Measurements from ENCODE around the gene CALHM5.

CALHM5 gene

DNA sequence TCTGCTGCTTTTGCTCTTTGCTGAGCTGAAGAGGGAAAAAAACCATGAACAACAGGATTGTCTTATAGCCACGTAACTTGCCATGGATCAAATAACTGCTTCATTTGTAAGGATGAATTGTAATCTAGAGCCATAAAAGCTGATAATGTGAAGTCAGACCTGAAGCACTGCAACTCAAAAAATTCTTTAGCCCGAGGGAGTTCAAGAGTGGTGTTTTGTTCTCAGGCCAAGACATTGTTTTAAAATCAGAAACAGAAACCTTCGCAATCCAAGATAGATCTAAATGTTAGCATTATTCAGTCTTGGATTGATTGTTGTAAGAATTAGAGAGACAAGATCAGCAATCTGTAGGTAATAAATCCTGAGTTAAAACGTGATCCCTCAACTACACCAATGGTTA, 34.2 kb downstream of the CALHM5 start, which contains the start of gene TRAPPC3L:
Gene TRAPPC3L, minus strand, starts transcription at position 34 of the 400 bp plus-strand sequence. CDS start 170 bp downstream, outside the sequence.
- no peak for DNase-seq (ENCODE audit: low read depth in 3 of 3, low spot score in 1 of 3)

DNA sequence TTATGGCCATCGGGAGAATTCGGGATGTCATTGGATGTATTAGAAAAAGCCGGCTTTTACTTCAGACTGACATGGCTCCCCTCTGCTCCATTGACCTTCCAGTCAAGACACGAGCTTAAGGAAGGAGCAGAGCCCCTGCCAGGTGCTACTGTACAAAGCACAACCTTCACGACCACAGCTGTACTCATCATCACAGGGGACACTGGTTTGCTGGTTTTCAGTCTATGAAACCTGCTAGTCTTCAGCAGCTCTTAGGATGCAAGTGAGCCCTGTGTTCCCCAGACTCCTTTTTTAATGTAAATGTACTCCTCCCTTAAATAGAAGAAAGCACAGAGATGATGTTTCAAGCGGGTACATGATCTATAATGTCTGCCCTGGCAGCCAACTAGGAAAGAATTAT, 35.9 kb downstream of the CALHM5 start:
- no peak for DNase-seq (ENCODE audit: low read depth in 3 of 3, low spot score in 1 of 3)

DNA sequence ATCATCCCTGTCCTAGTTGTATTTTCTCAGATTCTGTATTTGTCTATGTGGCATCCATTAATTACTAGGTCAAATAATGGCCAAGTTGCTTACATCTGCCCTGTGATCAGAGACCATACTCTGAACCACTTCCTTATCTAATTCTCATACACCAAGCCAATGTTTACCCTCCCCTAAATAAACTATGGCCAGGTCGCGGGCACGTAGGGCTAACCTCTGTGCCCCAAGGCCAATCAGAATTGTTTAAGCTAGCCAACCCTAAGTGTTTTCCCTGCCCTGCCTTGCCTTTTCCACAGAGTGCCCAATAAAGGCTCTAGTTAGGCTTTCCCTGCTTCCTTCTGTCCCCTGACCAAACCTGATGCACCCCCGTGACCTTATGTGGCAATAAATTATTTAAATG, 39.4 kb downstream of the CALHM5 start:
- DNase-seq (ENCODE audit: low read depth in 3 of 3, low spot score in 1 of 3): no peak

DNA sequence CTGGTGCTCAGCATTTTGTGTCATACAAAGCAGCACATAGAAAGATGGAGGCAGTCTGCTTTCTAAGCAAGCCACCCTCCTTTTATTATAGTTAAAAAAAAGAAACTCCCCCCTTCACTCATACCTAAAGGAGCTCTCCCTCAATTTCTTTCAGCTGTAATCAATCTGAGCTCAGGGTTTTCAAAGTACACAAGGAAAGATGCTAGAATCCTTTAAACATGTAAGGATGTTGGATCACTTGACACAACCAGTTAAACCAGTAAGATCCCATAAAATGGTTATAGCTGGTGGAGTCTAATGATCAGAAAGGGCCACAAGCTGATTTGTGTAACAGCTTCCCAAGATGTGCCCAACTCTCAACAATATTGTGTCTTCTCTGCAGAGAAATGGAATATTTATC, 42.0 kb downstream of the CALHM5 start, which contains the start of gene CALHM4:
Gene CALHM4, plus strand, starts transcription at position 301 of the 400 bp plus-strand sequence. Its CDS starts 43 bp downstream, at position 344.
- DNase-seq (ENCODE audit: low read depth in 3 of 3, low spot score in 1 of 3): no peak

DNA sequence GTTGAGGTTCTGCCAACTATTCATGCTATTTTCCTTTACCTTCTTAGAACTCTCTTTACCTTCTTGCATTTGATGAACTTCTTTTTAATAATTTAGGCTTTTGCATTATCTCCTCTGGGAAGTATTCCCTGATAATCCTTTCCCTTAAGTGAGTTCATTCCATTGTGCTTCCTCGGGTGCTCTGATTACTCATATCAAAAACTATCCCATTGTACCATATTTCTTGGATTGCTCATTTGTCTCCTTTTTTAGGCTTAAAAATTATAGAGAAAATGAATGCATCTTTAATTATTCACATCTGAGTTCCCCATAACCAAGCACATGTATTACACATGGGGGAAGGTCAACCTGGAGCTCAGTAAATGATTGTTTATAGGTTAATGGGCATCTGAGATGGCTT, 44.6 kb downstream of the CALHM5 start:
- no peak for DNase-seq (ENCODE audit: low read depth in 3 of 3, low spot score in 1 of 3)

DNA sequence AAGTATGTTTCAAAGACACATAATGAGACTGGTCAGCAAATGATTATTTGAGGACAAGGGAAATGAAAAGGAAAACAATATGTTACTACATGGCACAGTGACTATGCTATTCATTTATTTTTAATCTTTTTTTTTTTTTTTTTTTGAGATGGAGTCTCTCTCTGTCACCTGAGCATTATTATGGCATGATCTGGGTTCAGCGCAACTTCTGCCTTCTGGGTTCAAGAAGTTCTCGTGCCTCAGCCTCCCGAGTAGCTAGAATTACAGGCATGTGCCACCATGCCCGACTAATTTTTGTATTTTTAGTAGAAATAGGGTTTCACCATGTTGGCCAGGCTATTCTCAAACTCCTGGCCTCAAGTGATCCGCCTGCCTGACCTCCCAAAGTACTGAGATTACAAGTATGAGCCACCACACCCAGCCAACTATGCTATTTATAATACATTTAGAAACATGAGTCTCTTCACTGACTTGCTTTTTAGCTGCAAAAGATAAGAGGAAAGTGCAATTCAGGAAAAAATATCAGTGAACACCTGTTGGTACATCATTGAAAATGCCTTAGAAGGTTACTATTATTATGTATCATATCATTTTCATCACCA, 45.5 kb downstream of the CALHM5 start:
- DNase-seq (ENCODE audit: low read depth in 3 of 3, low spot score in 1 of 3): no peak

DNA sequence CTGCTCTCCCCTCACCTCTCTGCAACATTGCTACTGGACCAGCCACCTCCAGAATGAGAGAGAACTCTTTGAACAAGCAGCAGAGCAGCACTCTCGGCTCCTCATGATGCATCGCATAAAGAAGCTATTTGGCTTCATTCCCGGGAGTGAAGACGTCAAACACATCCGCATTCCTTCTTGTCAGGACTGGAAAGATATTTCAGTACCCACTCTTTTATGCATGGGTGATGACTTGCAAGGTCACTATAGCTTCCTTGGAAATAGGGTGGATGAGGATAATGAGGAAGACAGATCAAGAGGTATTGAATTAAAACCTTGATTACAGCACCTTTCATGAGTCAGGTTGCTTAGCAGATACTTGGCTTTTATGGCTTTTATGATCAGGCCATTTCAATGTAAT, 46.5 kb downstream of the CALHM5 start:
- DNase-seq (ENCODE audit: low read depth in 3 of 3, low spot score in 1 of 3): no peak

DNA sequence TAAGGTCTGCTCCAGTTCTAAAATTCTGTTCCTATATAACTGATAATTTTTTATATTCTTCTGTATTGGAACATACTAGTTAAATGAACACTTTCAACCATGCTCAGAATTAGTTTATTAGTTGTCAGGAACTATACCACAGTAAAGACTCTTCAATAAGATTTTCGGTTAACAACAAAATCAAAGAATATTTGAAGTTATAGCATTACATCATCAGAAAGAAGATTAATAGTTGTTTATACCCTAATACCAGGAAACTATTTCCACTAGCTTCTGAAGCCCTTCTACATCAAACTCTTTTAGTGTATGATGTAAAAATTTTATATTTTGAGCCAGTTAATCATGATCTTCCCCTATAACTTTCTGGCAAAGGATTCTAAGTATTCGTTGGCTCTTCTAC, 48.7 kb downstream of the CALHM5 start:
- no peak for DNase-seq (ENCODE audit: low read depth in 3 of 3, low spot score in 1 of 3)

DNA sequence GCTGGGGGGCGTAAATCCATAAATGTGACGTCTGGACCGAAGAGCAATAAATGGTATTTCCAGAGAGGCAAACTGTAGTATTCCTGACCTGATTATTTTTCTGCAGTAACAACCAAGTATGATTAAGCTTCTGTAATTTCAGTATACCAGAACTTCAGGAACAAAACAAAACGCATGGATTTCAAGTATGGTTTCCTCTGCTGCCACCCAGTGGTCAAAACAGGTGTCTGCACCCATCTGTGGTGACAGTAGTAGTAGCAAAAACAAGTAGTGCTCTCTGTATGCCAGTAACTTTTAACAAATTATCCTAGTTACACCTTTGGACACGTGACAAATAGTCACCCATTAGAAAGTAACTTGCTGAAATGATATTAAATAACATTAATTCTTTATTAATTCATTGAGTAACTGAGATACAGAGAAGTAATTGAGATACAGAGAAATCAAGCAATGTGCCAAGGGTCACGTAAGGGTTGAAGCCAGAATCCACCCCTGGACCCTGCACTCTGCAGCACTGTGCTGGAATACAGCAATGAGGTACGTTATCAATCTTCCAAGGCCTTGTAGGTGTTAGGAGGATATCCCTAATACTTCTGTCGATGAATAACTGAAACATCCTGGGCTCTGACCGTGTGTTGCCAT, 50.1 kb downstream of the CALHM5 start:
- peak in 2 of 3 donors; percentile 14 to 43 for DNase-seq (ENCODE audit: low read depth in 3 of 3, low spot score in 1 of 3)

DNA sequence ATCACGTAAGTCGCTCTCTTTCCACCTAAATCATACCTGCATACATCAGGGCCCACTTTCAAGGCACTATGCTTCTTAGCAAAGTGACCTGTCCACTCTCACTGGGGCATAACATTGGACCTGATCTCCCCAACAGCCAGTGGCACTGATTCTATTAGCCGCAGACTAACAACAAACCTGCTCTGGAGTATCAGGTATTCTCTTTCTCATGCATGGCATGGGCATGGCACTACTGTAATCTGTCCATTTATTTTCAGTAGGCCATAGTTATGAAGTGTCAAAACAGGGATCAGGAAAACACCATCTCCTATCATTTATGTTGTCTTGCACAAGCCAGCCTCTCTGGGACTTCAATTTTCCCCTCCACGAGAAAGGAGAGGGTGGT, 50.6 kb downstream of the CALHM5 start:
- DNase-seq (ENCODE audit: low read depth in 3 of 3, low spot score in 1 of 3): no peak

DNA sequence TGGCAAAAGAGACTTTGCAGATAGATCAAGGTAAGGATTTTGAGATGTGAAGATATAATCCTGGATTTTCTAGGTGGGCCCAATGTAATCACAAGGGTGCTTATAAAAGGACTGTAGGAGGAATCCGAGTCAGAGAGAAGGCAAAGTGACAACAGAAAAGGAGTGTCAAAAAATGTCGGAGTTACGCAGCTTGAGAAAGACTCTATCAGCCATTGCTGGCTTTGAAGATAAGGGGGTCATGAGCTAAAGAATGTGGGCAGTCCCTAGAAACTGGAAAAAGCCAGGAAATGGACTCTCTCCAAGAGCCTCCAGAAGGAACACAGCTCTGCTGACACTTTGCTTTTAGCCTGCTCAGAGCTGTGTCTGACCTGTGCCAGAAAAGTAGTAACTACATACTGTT, 51.2 kb downstream of the CALHM5 start:
- no peak for DNase-seq (ENCODE audit: low read depth in 3 of 3, low spot score in 1 of 3)

DNA sequence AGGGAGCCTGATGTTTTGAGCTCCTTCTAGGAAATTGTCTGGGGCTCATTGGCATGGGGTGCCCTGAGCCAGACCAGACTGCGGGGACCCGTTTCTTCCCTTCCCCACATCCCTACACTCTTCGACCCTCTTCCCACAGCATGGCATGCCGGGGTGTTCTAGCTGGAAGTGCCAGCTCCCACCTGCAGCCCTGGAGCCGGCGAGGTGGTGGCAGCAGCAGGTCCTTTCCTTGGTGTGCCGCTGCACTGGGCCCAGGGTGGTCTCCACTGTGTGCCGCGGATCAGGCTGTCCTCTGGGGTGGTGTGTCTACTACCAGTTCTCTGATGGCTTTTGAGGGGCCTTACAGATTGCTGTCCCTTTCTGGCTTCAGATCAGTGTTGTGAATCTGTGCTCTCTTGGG, 52.4 kb downstream of the CALHM5 start:
- no peak for DNase-seq (ENCODE audit: low read depth in 3 of 3, low spot score in 1 of 3)

DNA sequence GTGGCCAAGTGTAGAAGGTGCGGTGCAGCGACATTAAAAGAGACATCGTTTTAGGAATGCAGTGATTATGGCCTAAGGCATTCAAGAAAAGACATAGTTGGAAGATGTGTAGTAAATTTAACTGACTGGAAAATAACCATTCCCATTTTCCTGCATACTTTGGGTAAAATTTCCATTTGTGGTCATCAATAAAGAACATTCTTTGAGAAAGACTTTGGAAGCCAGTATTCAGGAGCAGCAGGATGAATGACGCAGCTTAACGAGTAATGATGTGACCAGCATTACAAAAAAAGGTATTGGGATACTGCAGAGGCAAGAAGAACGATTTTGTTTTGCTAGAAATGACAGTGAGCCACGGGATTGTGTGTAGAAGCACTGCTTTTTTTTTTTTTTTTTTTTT, 52.9 kb downstream of the CALHM5 start:
- DNase-seq (ENCODE audit: low read depth in 3 of 3, low spot score in 1 of 3): no peak

DNA sequence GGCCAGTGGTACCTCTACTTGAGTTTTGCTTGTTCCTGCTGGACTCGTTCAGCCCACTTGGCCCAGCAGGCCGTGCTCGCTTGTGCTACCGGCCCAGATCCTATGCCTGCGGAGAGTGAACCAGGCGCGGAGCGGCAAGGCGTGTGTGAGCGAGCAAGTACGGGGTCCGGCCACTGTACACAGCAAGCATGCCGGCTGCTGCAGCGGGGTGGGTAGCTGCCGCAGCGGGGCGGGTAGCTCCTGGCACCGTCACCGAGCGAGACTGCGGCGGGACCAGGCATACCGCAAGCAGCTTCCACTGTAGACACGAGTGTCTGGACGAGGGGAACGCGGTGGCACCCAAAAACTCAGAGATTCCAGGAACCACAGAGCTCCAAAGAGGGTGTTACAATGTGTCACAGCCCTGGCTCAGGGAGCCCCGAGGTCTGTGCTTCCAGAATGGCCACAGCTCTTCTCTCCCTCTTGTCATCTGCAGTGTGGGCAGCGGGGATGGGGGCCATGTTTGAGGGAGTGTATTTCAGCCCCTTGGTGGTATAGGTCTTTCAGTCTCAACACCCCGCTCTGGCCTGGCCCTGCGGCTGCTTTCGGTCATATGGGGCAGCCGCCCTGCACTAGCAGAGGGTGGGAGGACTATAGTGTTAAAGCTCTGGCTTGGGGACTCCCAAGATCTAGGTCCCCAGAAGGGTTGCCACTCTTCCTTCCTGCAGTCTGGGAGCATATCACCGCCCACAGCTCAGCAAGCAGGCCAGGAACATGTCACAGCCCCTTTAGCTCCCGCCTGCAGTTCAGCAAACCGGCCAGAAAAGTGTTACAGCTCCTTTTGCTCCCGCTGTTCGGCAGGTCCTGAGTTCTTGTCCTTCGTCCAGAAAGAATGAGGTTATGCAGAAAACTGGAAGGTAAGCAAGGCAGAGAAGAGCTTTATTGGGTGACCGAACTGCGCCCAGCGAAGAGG, 53.8 kb downstream of the CALHM5 start:
- no peak for DNase-seq (ENCODE audit: low read depth in 3 of 3, low spot score in 1 of 3)

DNA sequence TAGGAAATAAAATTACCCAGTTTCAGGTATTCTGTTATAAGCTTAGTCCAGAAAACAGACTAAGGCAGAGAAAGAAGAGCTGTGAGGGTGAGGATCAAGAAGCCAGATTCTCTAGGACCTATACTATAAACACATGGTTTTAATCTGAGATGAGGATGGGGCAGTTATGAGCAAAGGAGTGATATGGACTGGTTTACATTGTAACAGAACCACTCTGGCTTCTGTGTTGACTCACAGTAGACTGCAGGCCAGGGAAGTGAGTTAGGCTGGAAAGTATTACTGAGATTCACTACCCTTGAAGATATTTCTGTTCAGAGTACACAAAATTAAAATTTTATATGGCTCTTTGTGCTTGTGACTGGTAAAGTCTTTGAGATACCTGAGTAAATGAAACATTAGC, 56.7 kb downstream of the CALHM5 start:
- no peak for DNase-seq (ENCODE audit: low read depth in 3 of 3, low spot score in 1 of 3)

DNA sequence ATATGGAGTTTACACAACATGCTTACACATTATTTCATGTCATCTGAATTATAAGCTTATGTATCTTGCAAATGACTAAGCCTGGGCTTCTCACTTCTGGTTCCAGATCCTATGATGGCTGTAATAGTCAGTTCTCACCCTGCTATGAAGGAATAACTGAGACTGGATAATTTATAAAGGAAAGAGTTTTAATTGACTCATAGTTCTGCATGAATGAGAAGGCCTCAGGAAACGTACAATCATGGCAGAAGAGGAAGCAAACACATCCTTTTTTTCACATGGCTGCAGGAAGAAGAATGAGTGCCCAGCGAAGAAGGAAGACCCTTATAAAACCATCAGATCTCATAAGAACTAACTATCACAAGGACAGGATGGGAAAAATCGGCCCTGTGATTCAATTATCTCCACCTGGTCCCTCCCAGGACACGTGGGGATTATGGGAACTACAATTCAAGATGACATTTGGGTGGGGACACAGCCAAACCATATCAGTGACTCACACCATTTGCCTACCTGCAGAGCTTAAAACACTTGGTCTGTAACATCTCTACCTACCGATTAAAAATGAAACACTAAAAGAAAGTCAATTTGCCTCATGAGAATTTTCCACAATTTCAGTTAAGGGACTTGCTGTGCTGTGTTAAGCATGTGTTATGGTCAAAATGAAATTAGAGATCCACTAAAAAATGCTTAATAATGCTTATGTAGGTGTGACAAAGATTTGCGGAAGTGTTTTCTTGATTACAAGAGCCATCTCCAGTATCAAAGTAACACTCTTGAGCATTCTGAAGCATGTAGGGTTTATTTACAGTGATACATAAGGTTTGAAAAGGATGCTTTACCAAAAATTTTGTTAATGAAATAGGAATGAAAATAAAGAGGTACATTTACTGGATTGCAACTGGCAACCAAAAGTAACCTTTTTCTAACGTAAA, 57.6 kb downstream of the CALHM5 start:
- no peak for DNase-seq (ENCODE audit: low read depth in 3 of 3, low spot score in 1 of 3)

DNA sequence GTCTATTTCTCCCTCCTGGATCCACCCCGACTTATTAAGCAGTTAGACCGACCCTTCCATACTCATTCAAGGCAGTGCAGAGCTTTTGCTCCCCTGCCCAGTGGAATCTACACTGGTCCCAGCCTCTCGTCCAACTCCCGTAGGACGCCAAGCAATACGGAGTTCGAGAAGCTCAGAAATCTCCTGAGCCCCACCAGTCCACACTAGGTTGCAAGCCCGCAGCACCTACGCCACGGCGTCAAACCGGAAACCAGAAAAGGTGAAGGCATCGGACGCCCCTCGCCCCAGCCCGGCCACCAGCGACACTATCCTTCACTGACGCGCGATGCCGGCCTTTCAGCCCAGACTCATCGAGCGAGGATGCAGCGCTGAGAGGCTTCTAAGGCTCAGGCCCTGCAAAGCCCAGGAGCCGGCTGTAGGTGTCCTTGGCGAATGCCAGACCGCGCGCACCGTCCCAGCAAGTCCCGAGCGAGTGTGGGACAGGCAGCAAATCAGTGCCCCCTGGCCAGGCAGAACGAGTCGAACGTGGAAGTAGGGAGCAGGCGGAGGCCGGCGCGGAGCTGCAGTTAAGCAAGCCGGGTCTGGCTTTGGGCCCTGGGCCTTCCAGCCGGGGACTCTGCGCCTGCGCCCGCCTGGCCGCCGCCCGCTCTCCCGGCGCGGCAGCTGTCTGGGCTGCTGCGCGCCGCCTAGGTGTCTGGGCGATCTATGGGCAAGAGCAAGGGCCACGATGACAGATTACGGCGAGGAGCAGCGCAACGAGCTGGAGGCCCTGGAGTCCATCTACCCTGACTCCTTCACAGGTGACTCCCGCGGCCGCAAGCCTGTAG, 59.6 kb downstream of the CALHM5 start, which contains the start of gene RWDD1:
Gene RWDD1, plus strand, starts transcription at position 649 of the 827 bp plus-strand sequence. Its CDS starts 79 bp downstream, at position 728.
- peak; percentile 92 to 97 (median 94) for DNase-seq (ENCODE audit: low read depth in 3 of 3, low spot score in 1 of 3)

DNA sequence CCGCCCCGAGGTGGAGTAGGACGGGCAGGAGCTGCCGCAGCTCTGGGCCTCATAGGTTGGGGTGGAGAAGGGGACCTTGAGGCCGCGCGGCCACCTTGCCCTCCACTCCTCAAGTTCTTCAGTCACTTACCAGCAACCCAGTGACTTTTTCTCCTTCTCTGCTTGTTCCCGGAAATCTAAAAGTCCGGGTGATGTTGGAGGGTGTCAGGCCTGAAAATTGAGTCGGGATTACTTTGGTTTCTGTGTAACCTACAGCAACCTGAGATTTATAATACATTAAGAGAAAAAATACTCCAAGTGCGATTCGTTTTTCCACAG, 60.2 kb downstream of the CALHM5 start:
- DNase-seq (ENCODE audit: low read depth in 3 of 3, low spot score in 1 of 3): no peak

DNA sequence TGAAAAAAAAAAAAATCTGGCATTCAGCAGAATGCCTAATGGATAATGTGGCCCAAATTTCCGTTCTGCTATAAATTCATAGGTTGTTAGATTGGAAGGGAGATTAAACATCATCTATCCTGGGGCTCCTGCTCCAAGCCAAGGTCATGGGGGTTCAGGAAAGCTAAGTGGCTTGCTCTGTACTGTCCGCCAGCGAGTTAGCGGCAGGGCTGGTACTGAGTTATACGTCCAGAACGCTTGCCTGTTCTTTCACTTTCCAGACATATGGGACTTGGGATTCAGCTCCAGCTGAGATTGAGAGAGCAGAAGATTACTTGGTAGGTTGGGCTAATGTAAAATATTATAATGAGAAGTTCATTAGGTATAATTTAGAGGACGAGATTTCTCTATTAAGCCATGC, 60.7 kb downstream of the CALHM5 start:
- no peak for DNase-seq (ENCODE audit: low read depth in 3 of 3, low spot score in 1 of 3)
